ENCODE data around the gene CARD10.

Gene CARD10

DNA sequence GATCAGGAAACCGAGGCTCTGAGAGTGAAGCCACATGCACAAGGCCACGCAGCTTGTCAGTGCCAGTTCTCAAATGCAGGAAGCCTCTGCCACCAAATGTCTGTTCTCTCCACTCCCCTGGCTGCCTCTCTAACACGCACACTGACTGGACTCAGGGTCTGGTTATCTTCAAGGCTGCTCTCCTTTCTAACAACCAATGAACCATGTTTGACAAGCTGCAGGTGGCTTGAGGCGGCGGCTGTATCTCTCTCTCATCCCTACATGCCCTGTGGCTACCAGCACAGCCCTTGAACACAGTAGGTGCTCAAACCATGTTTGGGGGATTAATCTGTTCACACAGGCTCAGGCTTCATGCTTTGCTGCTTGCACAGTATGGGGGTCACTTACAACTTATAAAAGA, 56.8 kb downstream of the CARD10 start:
- peak; percentile 46 for DNase-seq (ENCODE audit: low spot score)

DNA sequence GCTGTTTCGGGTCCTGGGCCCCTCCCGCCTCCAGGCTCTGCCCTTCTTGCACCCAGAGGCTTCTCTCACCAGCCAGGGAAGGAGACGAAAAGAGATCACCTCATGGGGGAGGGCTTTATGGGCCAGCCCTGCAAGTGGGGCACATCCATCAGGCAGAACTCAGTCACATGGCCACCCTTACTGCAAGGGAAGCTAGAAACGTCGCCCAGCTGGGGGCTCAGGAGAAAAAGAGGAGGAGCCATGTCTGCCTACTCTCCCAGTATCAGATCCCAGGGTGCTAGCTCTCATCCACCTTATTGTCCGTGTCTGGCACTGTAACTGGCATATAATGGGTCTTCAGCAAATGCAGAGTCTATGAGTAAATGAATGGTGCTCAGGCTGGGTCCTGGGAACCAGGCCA, 57.3 kb downstream of the CARD10 start:
- no peak for DNase-seq (ENCODE audit: low spot score)

DNA sequence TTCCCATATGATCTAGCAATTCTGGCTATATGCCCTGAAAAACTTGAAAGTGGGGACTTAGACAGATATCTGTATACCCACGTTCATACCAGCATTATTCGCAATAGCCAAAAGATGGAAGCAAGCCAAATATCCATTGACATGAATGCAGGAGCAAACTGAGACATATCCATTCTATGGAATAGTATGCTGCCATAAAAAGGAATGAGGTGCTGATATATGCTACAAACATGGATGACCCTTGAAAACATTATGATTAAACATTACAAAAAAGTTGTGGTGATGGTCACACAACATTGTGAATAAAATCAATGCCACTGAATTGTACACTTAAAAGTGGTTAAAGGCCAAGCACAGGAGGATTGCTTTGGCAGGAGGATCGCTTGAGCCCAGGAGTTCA, 58.5 kb downstream of the CARD10 start:
- DNase-seq (ENCODE audit: low spot score): no peak

DNA sequence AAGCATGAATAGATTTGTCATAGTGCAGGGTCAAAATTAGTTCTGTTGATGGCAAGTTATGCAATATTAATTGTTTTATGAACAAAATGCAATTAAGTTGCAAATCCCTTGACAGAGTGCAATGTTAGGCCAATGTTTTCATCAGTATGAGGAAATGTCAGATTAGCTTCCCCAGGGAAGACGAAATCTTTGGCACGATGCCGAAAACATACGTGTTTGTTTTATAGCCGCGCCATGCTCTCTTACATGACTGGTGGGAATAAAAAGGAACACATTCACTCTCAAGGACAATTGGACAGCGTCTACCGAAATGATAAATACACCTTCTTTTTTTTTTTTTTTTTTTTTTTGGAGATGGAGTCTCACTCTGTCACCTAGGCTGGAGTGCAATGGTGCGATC, 60.0 kb downstream of the CARD10 start:
- DNase-seq (ENCODE audit: low spot score): no peak

DNA sequence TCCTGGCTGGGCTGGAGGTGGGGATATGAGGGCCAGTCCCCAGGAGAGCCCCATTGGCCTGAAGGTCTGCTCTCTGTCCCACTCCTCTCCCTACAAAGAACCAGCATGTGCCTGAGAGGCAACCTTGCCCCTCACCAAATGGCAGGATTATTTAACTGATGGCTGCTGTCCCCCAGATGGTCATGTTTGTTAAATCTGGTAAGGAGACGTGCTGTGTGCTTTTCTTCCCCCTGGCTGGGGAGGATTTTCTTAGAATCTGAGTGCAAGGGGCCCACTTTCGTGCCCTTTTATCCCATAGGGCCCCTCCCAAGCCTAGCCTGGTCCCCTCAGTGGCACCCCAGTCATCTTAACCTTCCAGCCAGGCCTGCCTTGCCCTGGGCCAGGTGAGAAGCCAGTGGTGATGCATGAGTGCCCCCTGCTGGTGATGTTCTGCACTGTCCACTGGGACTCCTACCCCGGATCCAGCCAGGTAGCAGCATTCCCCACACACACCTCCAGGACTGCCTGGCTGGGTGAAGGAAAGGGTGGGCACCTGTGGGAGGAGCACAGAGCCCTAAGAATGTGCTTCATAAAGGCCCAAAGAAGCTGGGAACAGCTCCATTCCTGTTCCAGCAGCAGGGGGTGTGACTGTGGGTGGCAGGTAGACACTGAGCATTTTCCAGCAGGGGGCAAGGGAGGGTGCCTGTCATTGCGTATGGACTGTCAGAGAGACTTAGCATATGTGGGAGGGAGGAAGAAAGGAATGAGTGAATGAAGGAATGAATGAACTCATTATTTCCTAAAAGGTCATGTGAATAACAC, 61.9 kb downstream of the CARD10 start:
- DNase-seq (ENCODE audit: low spot score): peak; percentile 79

DNA sequence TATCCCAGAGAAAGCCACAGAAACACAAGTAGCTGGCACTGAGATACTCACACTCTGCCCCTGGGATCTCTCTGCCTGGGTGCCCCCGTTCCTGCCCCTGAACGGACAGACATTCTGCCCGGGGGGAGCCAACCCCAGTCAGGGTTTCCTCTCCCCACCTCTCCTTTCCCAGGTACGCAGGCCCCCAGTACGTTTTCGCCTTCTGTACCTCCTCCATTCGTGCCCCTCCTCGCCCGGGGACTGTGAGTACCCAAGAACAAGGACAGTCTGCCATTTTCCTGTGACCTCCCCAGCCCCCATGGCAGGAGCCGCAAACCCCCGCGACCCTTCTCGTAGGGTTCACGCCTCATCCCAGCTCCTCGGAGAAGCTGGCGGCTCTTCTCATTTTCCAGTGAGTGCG, 62.9 kb downstream of the CARD10 start:
- DNase-seq (ENCODE audit: low spot score): no peak

DNA sequence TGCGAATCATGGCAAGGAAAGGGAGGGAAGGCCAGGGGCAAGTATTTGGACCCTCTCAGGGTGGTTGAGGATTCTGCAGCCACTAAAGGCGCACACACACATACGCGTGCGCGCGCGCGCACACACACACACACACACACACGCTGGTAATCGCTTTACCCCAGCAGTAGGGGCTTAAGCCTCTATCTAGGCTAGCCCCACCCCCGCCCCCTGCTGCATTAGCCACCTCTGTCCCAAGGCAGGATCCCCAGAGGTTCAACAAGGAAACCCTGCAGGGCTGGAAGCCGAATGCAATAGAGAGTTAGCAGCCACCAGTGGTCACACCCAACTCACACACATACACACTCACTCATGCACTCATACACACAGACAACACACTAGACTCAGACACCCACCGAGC, 63.3 kb downstream of the CARD10 start:
- no peak for DNase-seq (ENCODE audit: low spot score)

DNA sequence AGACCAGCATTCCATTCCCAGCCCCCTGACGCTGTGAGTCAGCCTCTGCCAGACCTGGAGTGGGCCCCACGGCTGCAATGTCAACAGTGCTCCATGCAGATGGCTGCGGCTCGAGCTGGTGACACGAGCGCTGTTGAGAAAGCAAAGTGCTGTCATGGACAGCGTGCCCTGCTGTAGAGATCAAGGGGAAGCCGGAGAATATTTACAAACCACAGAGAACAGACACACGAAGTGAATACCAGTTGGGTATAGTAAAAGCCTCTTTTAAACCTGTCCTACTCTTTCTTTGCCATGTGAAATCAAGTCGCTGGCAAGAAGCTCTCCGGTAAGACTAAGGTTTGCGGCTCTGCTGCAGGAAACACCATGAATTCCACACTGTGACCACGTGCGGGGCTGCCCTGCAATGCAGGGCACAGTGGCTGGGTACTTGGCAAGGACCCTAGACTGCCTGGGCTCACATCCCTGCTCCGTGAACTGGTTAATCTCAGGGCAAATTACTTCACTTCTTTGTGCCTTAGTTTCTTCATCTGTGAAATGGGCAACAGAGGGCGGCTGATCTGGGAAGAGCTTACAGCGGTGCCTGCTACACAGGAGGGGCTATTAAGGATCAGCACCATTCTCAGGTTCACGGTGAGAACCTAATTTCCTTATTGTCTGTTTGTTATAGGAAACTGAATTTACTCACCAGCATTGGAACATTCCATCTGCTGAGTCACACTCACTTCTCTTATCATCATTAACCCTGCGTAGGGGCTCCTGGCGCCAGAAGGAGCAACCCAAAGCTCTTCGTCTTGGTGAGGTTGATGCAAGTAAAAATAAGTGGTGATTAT, 64.1 kb downstream of the CARD10 start:
- no peak for DNase-seq (ENCODE audit: low spot score)

DNA sequence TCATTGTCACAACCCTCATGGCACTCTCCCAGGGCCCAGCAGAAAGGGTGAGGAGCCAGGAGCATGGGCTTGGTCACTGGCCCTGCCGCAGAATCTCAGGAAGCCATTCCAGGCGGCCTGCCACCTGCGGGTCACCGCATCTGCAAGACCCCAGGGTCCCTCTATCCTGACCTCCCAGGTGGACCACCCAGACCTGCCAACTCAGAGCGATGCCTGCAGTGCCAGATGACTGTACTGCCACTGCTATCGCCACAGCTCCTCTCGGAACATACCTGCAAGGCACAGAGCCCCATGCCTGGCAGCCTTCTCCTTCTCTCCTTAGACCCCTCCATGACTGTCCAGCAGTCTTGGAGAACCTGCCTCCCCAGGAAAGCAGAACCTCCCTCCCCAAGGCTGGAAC, 65.5 kb downstream of the CARD10 start:
- no peak for DNase-seq (ENCODE audit: low spot score)

DNA sequence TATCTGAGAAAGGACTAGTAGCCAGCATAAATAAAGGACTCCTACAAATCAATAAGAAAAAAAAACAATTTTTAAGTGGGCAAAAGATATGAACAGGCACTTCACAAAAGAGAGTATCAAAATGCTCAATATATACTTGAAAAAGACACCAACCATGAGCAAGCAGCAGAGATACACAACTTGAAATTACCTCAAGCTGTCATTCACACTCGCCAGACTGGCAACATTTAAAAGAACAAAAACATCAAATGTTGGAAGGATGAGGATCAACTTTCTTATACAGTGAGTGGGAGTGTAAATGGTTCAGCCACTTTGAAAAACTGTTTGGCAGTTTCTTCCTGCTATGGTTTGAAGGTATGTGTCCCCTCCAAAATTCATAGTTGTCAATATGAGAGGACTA, 68.0 kb downstream of the CARD10 start:
- DNase-seq (ENCODE audit: low spot score): no peak

DNA sequence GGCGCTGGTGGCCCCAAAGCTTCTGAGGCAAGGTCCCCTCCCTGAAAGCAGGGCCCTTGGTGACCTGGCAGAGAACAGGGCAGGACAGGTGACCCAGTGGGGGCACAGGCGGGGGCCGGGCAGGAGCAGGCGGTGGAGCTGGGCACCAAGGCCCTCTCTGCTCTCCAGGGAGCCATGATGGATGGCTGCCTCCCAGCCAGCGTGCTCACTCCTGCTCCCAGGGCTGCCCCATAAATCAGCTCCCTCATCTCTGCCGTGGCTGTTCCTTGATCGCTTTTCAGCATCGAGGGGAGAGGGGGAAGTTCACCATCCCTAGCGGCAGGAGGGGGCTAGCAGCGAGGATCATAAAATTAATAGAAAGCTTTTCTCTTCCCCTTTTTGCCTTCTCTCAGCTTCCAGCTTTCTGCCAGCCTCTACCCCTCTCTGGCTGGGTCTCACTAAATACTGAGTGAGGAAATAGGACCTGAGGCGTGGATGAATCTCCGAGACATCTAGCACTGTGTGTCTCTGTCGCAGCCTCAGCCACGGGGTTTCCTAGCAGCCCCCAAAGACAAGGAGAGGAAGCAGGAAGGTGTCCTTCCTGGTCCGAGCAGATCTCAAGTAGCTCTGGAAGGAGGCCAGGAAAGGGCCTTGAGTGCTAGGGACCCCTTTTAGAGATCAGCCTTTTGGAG, 69.7 kb downstream of the CARD10 start:
- DNase-seq (ENCODE audit: low spot score): no peak

DNA sequence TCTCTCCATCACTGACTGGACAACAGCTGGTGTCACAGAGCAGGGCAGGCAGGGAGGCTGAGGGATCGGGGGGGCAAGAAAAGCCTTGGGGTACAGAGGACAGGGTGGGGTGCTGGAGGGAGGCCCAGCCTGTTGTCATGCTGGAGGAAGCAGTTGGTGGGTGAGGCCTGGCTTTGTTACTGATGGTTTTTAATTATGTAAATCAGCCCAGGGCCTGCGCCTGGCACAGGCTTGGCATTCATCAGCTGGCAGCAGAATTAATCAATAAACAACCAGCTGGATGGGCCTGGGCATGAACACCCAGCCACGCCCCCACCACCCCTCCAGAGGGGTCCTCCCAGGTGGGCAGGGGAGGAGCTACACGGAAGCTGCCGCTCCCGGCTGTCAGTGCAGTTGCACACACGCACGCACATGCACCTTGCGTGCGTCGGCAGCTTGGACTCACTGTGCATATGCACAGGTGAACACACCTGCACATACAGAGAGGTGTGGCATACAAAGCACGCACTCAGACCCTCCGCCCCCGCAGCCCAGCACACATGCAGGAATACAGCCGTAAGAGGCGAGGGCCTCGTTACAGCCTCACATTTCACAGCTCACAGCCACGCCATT, 70.6 kb downstream of the CARD10 start:
- no peak for DNase-seq (ENCODE audit: low spot score)

DNA sequence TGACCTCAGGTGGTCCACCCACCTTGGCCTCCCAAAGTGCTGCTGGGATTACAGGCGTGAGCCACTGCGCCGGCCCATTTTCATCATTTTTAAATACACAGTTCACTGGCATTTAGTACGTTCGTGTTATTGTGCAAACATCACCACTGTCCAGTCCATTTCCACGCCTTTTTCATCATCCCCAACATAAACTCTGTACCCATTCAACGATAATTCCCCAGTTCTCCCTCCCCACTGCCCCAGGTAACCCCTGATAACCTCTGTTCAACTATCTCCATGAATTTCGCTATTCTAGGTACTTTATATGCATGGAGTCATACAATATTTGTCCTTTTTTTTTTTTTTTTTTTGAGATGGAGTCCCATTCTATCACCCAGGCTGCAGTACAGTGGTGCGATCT, 73.7 kb downstream of the CARD10 start:
- DNase-seq (ENCODE audit: low spot score): no peak

DNA sequence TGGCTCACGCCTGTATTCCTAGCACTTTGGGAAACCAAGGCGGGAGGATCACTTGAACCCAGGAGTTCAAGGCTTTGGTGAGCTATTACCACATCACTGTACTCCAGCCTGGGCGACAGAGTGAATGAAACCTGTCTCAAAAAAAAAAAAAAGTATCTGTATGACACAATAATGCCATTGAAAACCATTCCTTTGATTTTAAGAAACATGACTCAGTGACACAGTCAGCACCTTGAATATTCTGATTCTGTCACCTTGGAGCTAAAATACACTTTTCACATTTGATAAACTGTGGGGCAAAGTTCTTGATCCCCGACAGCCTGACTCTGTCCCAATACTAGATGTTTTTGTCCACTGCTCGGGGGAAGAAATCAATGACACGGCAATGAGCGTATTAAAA, 75.2 kb downstream of the CARD10 start:
- DNase-seq (ENCODE audit: low spot score): no peak

DNA sequence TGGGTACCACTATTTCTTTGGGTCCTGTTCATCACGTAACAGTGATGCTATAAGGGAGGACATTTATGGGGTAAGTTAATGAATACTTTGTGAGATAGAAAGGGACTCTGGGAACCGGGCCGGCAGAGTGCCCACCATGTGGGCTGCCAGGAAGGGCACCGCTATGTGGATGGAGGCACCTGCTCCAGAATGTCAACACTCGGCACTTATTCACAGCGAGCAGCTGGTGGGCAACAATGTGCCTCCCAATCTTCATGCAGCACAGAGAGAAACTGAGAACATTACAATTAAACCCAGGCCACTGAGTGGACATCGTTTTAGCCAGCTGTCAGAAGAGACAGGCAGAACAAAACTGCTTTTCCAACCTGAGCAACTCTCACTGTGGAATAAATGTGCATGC, 76.1 kb downstream of the CARD10 start:
- no peak for DNase-seq (ENCODE audit: low spot score)

DNA sequence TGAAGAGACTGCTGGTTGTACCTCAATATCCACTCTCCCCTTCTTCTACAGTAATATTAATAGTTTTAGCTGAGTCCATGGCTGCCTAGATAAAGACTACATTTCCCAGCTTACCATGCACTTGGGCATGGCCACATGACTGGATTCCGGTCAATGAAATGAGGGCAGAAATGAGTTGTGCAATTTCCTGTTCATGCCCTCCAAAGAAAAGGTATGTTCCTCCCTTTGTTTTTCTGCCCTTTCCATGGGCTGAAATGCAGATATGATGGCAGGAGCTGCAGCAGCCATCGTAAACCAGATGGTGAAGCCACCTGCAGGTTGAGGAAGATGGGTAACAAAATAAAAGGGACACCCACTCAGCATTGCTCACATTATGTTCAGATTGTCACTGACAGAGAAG, 76.7 kb downstream of the CARD10 start:
- peak; percentile 51 for DNase-seq (ENCODE audit: low spot score)

DNA sequence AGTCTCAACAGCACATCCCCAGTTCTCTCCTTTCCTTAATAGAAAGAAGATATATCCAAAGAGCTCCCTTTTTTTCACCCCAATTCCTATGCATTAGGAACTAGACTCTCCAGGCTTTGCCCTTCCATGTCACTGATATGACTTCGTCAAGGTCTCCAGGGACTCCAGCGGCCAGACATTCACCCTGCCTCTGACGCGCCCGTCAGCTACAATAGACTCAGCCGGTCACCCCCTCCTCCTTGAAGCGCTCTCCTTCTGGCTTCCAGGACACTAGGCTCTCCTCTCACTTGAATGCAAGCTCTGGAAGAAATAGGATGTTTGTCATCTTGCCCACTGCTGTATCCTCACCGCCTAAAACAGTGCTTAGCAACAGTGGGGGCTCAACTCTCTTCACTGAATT, 77.1 kb downstream of the CARD10 start:
- DNase-seq (ENCODE audit: low spot score): no peak

DNA sequence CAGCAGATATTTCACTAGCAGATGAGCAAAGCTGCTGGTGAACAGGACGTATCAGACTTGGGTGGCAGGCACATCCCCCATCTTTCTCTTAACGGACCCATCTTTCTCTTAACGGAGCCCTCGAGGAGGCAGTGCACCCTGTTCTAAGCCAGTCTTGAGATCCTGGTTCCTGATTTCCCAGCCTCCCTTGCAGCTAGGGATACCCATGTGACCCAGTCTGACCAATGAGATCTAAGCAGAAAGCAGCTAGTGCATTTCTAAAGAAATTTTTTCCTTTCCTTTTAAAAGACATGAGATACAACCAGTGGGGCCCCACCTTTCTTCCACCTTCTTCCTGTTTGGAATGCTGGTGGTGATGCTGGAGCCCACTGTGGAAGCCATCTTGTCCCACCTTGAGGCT, 78.3 kb downstream of the CARD10 start:
- no peak for DNase-seq (ENCODE audit: low spot score)
